ENCODE measurements around the gene RUBCN.

DNA sequence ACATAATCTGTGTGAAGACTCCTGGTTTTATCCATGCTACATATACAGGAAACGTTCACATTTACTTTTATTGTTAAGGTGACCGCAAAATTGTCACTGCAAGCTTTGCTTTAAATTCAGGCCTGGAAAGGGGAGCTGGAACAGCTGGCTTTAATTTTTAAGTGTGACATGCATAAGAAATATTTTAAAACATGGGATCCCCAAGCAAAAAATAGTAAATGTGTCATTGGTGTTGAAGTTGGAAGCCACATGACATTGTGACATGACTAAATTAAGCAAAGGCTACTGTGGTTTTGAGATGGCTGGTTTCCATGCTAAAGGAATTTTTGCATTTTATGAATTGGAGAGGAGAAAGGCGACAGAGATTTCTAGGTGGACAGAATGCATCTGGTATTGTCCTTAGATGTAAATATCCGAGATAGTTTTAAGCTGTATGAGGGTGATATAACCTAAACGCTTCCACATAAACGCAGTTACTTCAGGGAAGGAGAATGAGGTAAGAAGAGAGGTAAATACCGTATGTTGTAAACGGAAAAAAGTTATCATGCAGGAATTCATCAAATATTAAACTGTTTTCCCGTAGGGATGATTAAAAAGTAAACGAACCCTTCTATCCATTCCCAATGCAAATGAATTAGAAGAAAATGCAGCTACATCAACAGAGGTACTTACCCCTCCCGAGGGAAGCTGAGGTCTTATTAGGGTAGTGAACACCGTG is 12.1 kb upstream of the RUBCN start:
- TF ChIP-seq, protein P1, sequence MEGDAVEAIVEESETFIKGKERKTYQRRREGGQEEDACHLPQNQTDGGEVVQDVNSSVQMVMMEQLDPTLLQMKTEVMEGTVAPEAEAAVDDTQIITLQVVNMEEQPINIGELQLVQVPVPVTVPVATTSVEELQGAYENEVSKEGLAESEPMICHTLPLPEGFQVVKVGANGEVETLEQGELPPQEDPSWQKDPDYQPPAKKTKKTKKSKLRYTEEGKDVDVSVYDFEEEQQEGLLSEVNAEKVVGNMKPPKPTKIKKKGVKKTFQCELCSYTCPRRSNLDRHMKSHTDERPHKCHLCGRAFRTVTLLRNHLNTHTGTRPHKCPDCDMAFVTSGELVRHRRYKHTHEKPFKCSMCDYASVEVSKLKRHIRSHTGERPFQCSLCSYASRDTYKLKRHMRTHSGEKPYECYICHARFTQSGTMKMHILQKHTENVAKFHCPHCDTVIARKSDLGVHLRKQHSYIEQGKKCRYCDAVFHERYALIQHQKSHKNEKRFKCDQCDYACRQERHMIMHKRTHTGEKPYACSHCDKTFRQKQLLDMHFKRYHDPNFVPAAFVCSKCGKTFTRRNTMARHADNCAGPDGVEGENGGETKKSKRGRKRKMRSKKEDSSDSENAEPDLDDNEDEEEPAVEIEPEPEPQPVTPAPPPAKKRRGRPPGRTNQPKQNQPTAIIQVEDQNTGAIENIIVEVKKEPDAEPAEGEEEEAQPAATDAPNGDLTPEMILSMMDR (IDR thresholded peaks at IDR 0.05): no peak
- TF ChIP-seq POLR2A (IDR thresholded peaks at IDR 0.05): no peak
- TF ChIP-seq EP300 (IDR thresholded peaks at IDR 0.05): no peak
